NCI-H510A (cell line): ENCODE data around the gene KITLG.
A peak's percentile ranks its signal among the peaks of the same experiment; 100 is the strongest.
"Not testable (repeated sequence)": the region's sequence is repeated elsewhere in the genome, so short reads cannot be mapped to it uniquely, and the experiment has no call there.

ENCODE experiments used
- DNase-seq: peaks from one replicate; lab custom pipeline; 2025; lab: John Stamatoyannopoulos, UW

The KITLG gene

GRCh38 chr12:88576866-88577265 is 3.4 kb downstream of the KITLG start:
- no peak for DNase-seq

- DNase-seq = no peak
Observed at GRCh38 chr12:88575361-88575970, 4.8 kb downstream of the KITLG start.

- no peak for DNase-seq
Observed at GRCh38 chr12:88574278-88574677, 6.0 kb downstream of the KITLG start.

- DNase-seq = no peak
Observed at GRCh38 chr12:88573583-88573982, 6.7 kb downstream of the KITLG start.

- no peak for DNase-seq
Observed at GRCh38 chr12:88572781-88573549, 7.3 kb downstream of the KITLG start.

GRCh38 chr12:88571543-88571942 is 8.7 kb downstream of the KITLG start:
- no peak for DNase-seq

GRCh38 chr12:88570103-88570502 is 10.2 kb downstream of the KITLG start:
- no peak for DNase-seq

- no peak for DNase-seq
Observed at GRCh38 chr12:88566430-88566829, 13.8 kb downstream of the KITLG start.

GRCh38 chr12:88562846-88563582 is 17.3 kb downstream of the KITLG start:
- no peak for DNase-seq

GRCh38 chr12:88562151-88562550 is 18.1 kb downstream of the KITLG start:
- DNase-seq = peak; percentile 23

- DNase-seq = no peak
Observed at GRCh38 chr12:88559772-88560171, 20.5 kb downstream of the KITLG start.

- DNase-seq = no peak
Observed at GRCh38 chr12:88559199-88559598, 21.1 kb downstream of the KITLG start.

GRCh38 chr12:88558340-88558867 is 21.9 kb downstream of the KITLG start:
- DNase-seq = no peak

GRCh38 chr12:88556213-88556774 is 24.0 kb downstream of the KITLG start:
- no peak for DNase-seq

- DNase-seq = peak; percentile 68
Observed at GRCh38 chr12:88553941-88554658, 26.2 kb downstream of the KITLG start.

- DNase-seq = no peak
Observed at GRCh38 chr12:88552610-88553079, 27.6 kb downstream of the KITLG start.

GRCh38 chr12:88549929-88550328 is 30.3 kb downstream of the KITLG start:
- DNase-seq = no peak

GRCh38 chr12:88547949-88548348 is 32.3 kb downstream of the KITLG start:
- not testable (repeated sequence) for DNase-seq

- no peak for DNase-seq
Observed at GRCh38 chr12:88546853-88547252, 33.4 kb downstream of the KITLG start.

- no peak for DNase-seq
Observed at GRCh38 chr12:88546226-88546625, 34.0 kb downstream of the KITLG start.
